Fibroblast of the aortic adventitia (primary cell): ENCODE data around the gene MED12. TPM values are rescaled to one million over a fixed set of nuclear protein-coding genes. Genes with fewer than 3 reads are reported as not detected.
A peak's percentile ranks its signal among the peaks of the same experiment; 100 is the strongest.

ENCODE experiments used
- DNase-seq: peaks from one replicate; pipeline ENCODE4 v3.0.0-alpha.2; 2010; ENCODE audit warnings: low read depth
- H3K4me3 ChIP-seq: 2 replicates; pipeline ENCODE4 v1.5.1; 2011; ENCODE audit warnings: low read depth, mild to moderate bottlenecking, control low read depth, low read length, moderate library complexity
- CTCF ChIP-seq: IDR thresholded peaks from 2 replicates; pipeline ENCODE4 v1.5.1; 2011; ENCODE audit warnings: mild to moderate bottlenecking, low read length, control low read depth, inconsistent platforms; ENCODE audit not compliant: insufficient read depth
- total RNA-seq: library from RNA; depleted of rRNA; stranded (reverse); fragments of >200 nt; gene quantifications from 2 replicates; pipeline ENCODE4 v1.2.3, GENCODE V29; 2012; ENCODE audit warnings: low replicate concordance

The MED12 gene
- total RNA-seq, 1 donor: 24.3 TPM

GRCh38 chrX:71117358-71117757 is 1.0 kb upstream of the MED12 start:
- TF ChIP-seq CTCF: no peak
- no peak overlapping the region for H3K4me3 ChIP-seq
- DNase-seq: no peak

- H3K4me3 ChIP-seq: peak overlapping the region; percentile 72
- TF ChIP-seq CTCF: no peak
- peak; percentile 3 for DNase-seq
These were observed 664 bp downstream of the MED12 start for GRCh38 chrX:71118985-71119535.

GRCh38 chrX:71128166-71128833 is 9.9 kb downstream of the MED12 start:
- H3K4me3 ChIP-seq: no peak overlapping the region
- no peak for TF ChIP-seq CTCF
- peak; percentile 16 for DNase-seq

- peak; percentile 51 for DNase-seq
- TF ChIP-seq CTCF: peak; percentile 75
- no peak overlapping the region for H3K4me3 ChIP-seq
These were observed 10.7 kb downstream of the MED12 start for GRCh38 chrX:71128915-71129765.

- no peak overlapping the region for H3K4me3 ChIP-seq
- no peak for DNase-seq
- TF ChIP-seq CTCF: no peak
These were observed 13.1 kb downstream of the MED12 start for GRCh38 chrX:71131510-71131909.

- no peak for TF ChIP-seq CTCF
- no peak for DNase-seq
- no peak overlapping the region for H3K4me3 ChIP-seq
These were observed 22.0 kb downstream of the MED12 start for GRCh38 chrX:71140440-71140839.
